Activated T-cell treated with anti-CD3 and anti-CD28 coated beads, Interleukin-2, amount 50 U/mL, for 72 hours (primary cell): ENCODE results near the gene CACNG4. TPM values are rescaled to one million over a fixed set of nuclear protein-coding genes. Genes with fewer than 3 reads are reported as not detected.

ENCODE experiments used
- ATAC-seq, 2 donors: fragments of 150-1000 bp; cut with Tn5 transposase; replicated peaks in 1 of 2; 2 replicates each; pipeline ENCODE4 v1.10.0; 2021; ENCODE audit warnings: moderate library complexity in 2 of 2, mild to moderate bottlenecking in 1 of 2
- DNase-seq, 2 donors: peaks; one replicate each; pipeline ENCODE4 v3.0.0; 2021 to 2022; ENCODE audit warnings: mixed read lengths in 1 of 2
- H3K27ac Mint-ChIP-seq: one replicate; pipeline ENCODE4 v1.8.0; 2022; ENCODE audit warnings: mild to moderate bottlenecking, moderate library complexity, mixed read lengths
- H3K27me3 Mint-ChIP-seq: one replicate; pipeline ENCODE4 v1.8.0; 2022; ENCODE audit warnings: low read depth, mixed read lengths
- H3K36me3 Mint-ChIP-seq, 2 donors: one replicate each; pipeline ENCODE4 v1.8.0; 2022; ENCODE audit warnings: mixed read lengths in 2 of 2, mild to moderate bottlenecking in 1 of 2; ENCODE audit not compliant: insufficient read depth in 2 of 2
- H3K4me1 Mint-ChIP-seq: one replicate; pipeline ENCODE4 v1.8.0; 2022; ENCODE audit warnings: low read depth, mixed read lengths
- H3K4me3 Mint-ChIP-seq, 2 donors: one replicate each; pipeline ENCODE4 v1.8.0; 2022; ENCODE audit warnings: mild to moderate bottlenecking in 2 of 2, mixed read lengths in 2 of 2, moderate library complexity in 2 of 2
- H3K9me3 Mint-ChIP-seq, 2 donors: one replicate each; pipeline ENCODE4 v1.8.0; 2022; ENCODE audit warnings: mixed read lengths in 2 of 2
- total RNA-seq, 2 donors: library from RNA; stranded (reverse); gene quantifications; one replicate each; pipeline ENCODE4 v1.2.3, GENCODE V29; 2022

CACNG4 gene
- total RNA-seq, 2 donors from 2014 or later, result not detected

- H3K27ac Mint-ChIP-seq, result no peak overlapping the region
- DNase-seq (no peak), ATAC-seq (no peak)
- no peak overlapping the region for H3K4me3 Mint-ChIP-seq
- H3K36me3 Mint-ChIP-seq, result no peaks in the 10 kb centered on the region
- H3K9me3 Mint-ChIP-seq, result no peaks in the 10 kb centered on the region
- H3K4me1 Mint-ChIP-seq, result no peaks in the 10 kb centered on the region
- peaks cover 31% of the 10 kb centered on the region for H3K27me3 Mint-ChIP-seq
These were observed 39.7 kb downstream of the CACNG4 start for GRCh38 chr17:67004181-67004580.

- peaks cover 28% of the 10 kb centered on the region for H3K27me3 Mint-ChIP-seq
- H3K36me3 Mint-ChIP-seq, result no peaks in the 10 kb centered on the region
- DNase-seq (no peak), ATAC-seq (no peak)
- no peak overlapping the region for H3K27ac Mint-ChIP-seq
- H3K9me3 Mint-ChIP-seq, result no peaks in the 10 kb centered on the region
- H3K4me3 Mint-ChIP-seq, result no peak overlapping the region
- no peaks in the 10 kb centered on the region for H3K4me1 Mint-ChIP-seq
These were observed 42.8 kb downstream of the CACNG4 start for GRCh38 chr17:67007266-67007665.

- Mint-ChIP-seq H3K4me3 (no peak overlapping the region), H3K27ac (no peak overlapping the region), H3K36me3 (no peaks in the 10 kb centered on the region), H3K27me3 (peaks cover 31% of the 10 kb centered on the region), H3K4me1 (no peaks in the 10 kb centered on the region), H3K9me3 (no peaks in the 10 kb centered on the region)
- DNase-seq (no peak), ATAC-seq (no peak)
These were observed 43.6 kb downstream of the CACNG4 start for GRCh38 chr17:67008101-67008500.

- Mint-ChIP-seq H3K27ac (no peak overlapping the region), H3K36me3 (no peaks in the 10 kb centered on the region), H3K4me1 (no peaks in the 10 kb centered on the region), H3K4me3 (no peak overlapping the region), H3K27me3 (peaks cover 22% of the 10 kb centered on the region), H3K9me3 (no peaks in the 10 kb centered on the region)
- no peak for DNase-seq
- ATAC-seq, result no peak
These were observed 47.1 kb downstream of the CACNG4 start for GRCh38 chr17:67011527-67012175.

GRCh38 chr17:67013891-67014290 lies 49.4 kb downstream of the CACNG4 start:
- ATAC-seq (no peak), DNase-seq (no peak)
- peaks cover 17% of the 10 kb centered on the region for H3K27me3 Mint-ChIP-seq
- no peaks in the 10 kb centered on the region for H3K36me3 Mint-ChIP-seq
- H3K9me3 Mint-ChIP-seq, result no peaks in the 10 kb centered on the region
- H3K27ac Mint-ChIP-seq, result no peak overlapping the region
- H3K4me1 Mint-ChIP-seq, result no peaks in the 10 kb centered on the region
- no peak overlapping the region for H3K4me3 Mint-ChIP-seq

- H3K4me3 Mint-ChIP-seq, result no peak overlapping the region
- H3K27ac Mint-ChIP-seq, result no peak overlapping the region
- H3K27me3 Mint-ChIP-seq, result peaks cover 14% of the 10 kb centered on the region
- DNase-seq (no peak), ATAC-seq (no peak)
- H3K9me3 Mint-ChIP-seq, result no peaks in the 10 kb centered on the region
- no peaks in the 10 kb centered on the region for H3K4me1 Mint-ChIP-seq
- H3K36me3 Mint-ChIP-seq, result no peaks in the 10 kb centered on the region
These were observed 50.5 kb downstream of the CACNG4 start for GRCh38 chr17:67015001-67015400.

- Mint-ChIP-seq H3K36me3 (no peaks in the 10 kb centered on the region), H3K27ac (no peak overlapping the region), H3K4me1 (no peaks in the 10 kb centered on the region), H3K4me3 (no peak overlapping the region), H3K27me3 (peaks cover 14% of the 10 kb centered on the region), H3K9me3 (no peaks in the 10 kb centered on the region)
- ATAC-seq, result no peak
- no peak for DNase-seq
These were observed 51.7 kb downstream of the CACNG4 start for GRCh38 chr17:67016039-67016762.

- Mint-ChIP-seq H3K4me3 (no peak overlapping the region), H3K27ac (no peak overlapping the region), H3K9me3 (no peaks in the 10 kb centered on the region), H3K4me1 (no peaks in the 10 kb centered on the region), H3K27me3 (peaks cover 8% of the 10 kb centered on the region), H3K36me3 (no peaks in the 10 kb centered on the region)
- DNase-seq (no peak), ATAC-seq (no peak)
These were observed 53.4 kb downstream of the CACNG4 start for GRCh38 chr17:67017910-67018309.

- Mint-ChIP-seq H3K27me3 (peaks cover 8% of the 10 kb centered on the region), H3K4me3 (no peak overlapping the region), H3K4me1 (no peaks in the 10 kb centered on the region), H3K27ac (no peak overlapping the region), H3K36me3 (no peaks in the 10 kb centered on the region), H3K9me3 (no peaks in the 10 kb centered on the region)
- no peak for ATAC-seq
- no peak for DNase-seq
These were observed 54.2 kb downstream of the CACNG4 start for GRCh38 chr17:67018471-67019434.

- no peak overlapping the region for H3K4me3 Mint-ChIP-seq
- no peaks in the 10 kb centered on the region for H3K27me3 Mint-ChIP-seq
- no peaks in the 10 kb centered on the region for H3K36me3 Mint-ChIP-seq
- no peak for DNase-seq
- no peaks in the 10 kb centered on the region for H3K9me3 Mint-ChIP-seq
- no peak overlapping the region for H3K27ac Mint-ChIP-seq
- no peak for ATAC-seq
- no peaks in the 10 kb centered on the region for H3K4me1 Mint-ChIP-seq
These were observed 55.3 kb downstream of the CACNG4 start for GRCh38 chr17:67019809-67020208.

- DNase-seq (no peak), ATAC-seq (no peak)
- no peak overlapping the region for H3K27ac Mint-ChIP-seq
- no peak overlapping the region for H3K4me3 Mint-ChIP-seq
- H3K4me1 Mint-ChIP-seq, result no peaks in the 10 kb centered on the region
- no peaks in the 10 kb centered on the region for H3K27me3 Mint-ChIP-seq
- no peaks in the 10 kb centered on the region for H3K36me3 Mint-ChIP-seq
- no peaks in the 10 kb centered on the region for H3K9me3 Mint-ChIP-seq
These were observed 55.8 kb downstream of the CACNG4 start for GRCh38 chr17:67020293-67020766.

GRCh38 chr17:67021196-67021595 lies 56.7 kb downstream of the CACNG4 start:
- no peak overlapping the region for H3K27ac Mint-ChIP-seq
- no peaks in the 10 kb centered on the region for H3K9me3 Mint-ChIP-seq
- no peaks in the 10 kb centered on the region for H3K36me3 Mint-ChIP-seq
- H3K4me1 Mint-ChIP-seq, result no peaks in the 10 kb centered on the region
- no peaks in the 10 kb centered on the region for H3K27me3 Mint-ChIP-seq
- DNase-seq (no peak), ATAC-seq (no peak)
- no peak overlapping the region for H3K4me3 Mint-ChIP-seq
